Muscle of leg (tissue), 11 donors: ENCODE measurements around the gene PRICKLE2. TPM values are rescaled to one million over a fixed set of nuclear protein-coding genes. Genes with fewer than 3 reads are reported as not detected.

ENCODE experiments used
- DNase-seq: peaks from one replicate; pipeline ENCODE4 v3.0.0; 2013
- H3K27ac ChIP-seq: one replicate; pipeline ENCODE4 v1.5.1; 2013; ENCODE audit warnings: mild to moderate bottlenecking, low read length, control low read depth
- H3K27me3 ChIP-seq: one replicate; pipeline ENCODE4 v1.6.1; 2013; ENCODE audit warnings: low read length; ENCODE audit not compliant: control insufficient read depth, insufficient read depth
- H3K36me3 ChIP-seq: one replicate; pipeline ENCODE4 v1.6.1; 2013; ENCODE audit warnings: low read length; ENCODE audit not compliant: control insufficient read depth, insufficient read depth
- H3K4me1 ChIP-seq: one replicate; pipeline ENCODE4 v1.6.1; 2013; ENCODE audit warnings: low read length; ENCODE audit not compliant: control insufficient read depth, insufficient read depth
- H3K4me3 ChIP-seq: one replicate; pipeline ENCODE4 v1.5.1; 2013; ENCODE audit warnings: low read length, control low read depth
- H3K9me3 ChIP-seq: replicated peaks from 2 replicates; pipeline ENCODE4 v1.6.1; 2013; ENCODE audit warnings: low read depth, low read length; ENCODE audit not compliant: control insufficient read depth
- WGBS: methylation state at CpG from one replicate; pipeline ENCODE4 v1.1.5; 2013; ENCODE audit warnings: missing lambda C conversion rate; ENCODE audit not compliant: insufficient coverage; 5-methylcytosine and 5-hydroxymethylcytosine counted together
- polyA plus RNA-seq, 8 donors: library from polyadenylated mRNA; unstranded; fragments of 120-200 nt; gene quantifications; one replicate each; pipeline versions ENCODE4 v1.2.1 to v1.2.3, GENCODE V29; 2013; ENCODE audit warnings: inconsistent platforms in 1 of 8, low replicate concordance in 1 of 8; ENCODE audit not compliant: insufficient read length in 8 of 8, insufficient read depth in 1 of 8
- total RNA-seq: library from RNA; stranded (reverse); fragments of 120-200 nt; gene quantifications from one replicate; pipeline ENCODE4 v1.2.4, GENCODE V29; 2013

Gene PRICKLE2
- total and polyA plus RNA-seq, 9 donors, result 6.4 to 14.6 (median 10.0) TPM

DNA sequence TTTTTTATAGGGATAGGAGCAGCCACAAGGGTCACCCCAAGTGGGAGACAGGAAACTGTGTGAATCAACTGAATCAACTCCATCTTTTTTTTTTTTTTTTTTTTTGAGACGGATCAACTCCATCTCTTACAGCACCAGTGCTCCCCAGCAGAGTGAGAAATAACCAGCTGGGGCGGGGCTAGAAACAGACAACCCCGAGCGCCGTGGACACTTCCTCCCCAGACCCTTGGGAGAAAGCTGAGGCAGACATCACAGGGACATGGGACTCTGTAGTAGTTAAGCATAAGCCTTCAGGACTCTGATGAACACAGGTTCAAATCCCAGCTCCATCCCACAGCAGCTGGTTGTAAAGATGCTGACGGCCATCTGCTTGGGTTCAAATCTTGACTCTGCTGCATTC is 75.4 kb downstream of the PRICKLE2 start:
- Histone ChIP-seq H3K4me1 (peaks cover 40% of the 10 kb centered on the region), H3K36me3 (peaks cover 32% of the 10 kb centered on the region), H3K27me3 (no peaks in the 10 kb centered on the region), H3K9me3 (peaks cover 2% of the 10 kb centered on the region), H3K27ac (peak overlapping the region; percentile 87), H3K4me3 (no peak overlapping the region)
- WGBS, result no CpG with 5 or more reads among the region's 6 CpGs
- peak; percentile 38 for DNase-seq

DNA sequence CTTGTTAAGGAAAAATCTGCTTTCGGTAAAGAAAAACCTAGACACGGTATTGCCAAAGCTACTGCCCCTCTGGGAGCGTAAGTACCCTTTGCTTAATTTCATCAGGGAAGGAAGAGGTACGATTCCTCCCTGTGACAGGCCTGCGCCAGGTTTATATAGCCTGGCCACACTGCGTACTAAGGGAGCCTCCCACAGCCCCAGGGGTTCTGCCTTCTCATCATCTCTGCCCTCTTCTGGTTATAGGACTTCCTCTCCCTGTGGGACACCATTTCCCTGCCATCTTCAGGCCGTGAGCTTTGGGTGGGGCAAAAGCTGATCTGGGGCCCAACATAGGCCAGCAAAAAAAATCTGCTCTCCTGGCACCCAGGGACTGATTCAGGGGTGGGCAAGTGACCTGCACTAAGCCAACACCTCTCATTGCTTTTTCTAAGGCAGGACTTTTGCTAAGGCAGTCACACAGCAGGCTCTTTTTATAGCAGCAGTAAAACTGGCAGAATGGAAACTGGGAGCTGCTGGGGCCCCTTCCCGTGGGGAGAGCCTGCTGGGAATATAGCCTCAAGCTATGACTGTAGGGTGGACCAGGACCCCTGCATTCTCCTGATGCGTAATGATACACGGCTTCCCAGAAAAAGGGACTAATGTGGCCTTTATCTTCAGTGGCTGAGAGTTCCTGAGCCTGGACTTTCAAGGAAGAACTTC is 76.2 kb downstream of the PRICKLE2 start:
- WGBS, result 55% methylated on average over 6 of the region's 10 CpGs
- Histone ChIP-seq H3K36me3 (peaks cover 32% of the 10 kb centered on the region), H3K9me3 (peaks cover 2% of the 10 kb centered on the region), H3K4me3 (no peak overlapping the region), H3K27ac (peak overlapping the region; percentile 87), H3K27me3 (no peaks in the 10 kb centered on the region), H3K4me1 (peaks cover 46% of the 10 kb centered on the region)
- DNase-seq, result no peak

DNA sequence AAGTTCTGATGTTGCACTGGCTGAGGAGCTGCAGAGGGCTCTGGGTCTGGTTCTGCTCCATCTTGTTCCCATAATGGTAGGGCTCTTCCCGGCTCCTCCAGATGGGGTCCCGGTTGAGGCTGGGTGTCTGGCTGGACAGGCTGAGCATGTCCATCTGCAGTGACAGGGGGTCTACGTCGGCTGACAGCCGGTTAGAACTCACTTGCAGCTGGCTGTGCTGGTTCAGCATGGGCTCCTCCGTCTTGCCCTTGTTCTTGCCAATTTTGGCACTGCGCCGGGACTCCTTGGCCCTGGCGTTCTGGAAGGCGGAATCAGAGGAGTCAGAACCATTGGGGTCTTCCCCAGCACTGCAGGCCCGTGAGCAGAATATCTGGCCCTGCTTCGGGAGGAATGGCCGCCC is 78.1 kb downstream of the PRICKLE2 start:
- no peak for DNase-seq

DNA sequence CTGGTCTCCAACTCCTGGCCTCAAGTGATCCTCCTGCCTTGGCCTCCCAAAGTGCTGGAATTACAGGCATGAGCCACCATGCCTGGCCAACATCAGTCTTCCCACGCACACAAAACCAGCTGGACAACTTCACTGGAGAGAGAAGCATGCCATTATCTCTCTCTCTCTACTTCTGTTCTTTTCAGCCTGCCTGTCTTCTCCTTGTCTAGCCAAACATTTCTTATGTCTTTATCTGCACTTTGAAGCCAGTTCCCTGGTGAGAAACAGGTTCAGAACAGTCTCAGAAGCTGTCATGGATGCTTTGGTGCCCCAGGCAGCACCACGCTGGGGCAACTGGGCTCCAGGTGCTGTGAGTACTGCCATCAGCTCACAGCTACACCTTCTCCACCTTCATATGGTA is 79.8 kb downstream of the PRICKLE2 start:
- H3K27me3 ChIP-seq, result no peaks in the 10 kb centered on the region
- WGBS, result 100% methylated on average over 2 of the region's 2 CpGs
- H3K27ac ChIP-seq, result no peak overlapping the region
- peaks cover 27% of the 10 kb centered on the region for H3K36me3 ChIP-seq
- peaks cover 36% of the 10 kb centered on the region for H3K4me1 ChIP-seq
- no peaks in the 10 kb centered on the region for H3K9me3 ChIP-seq
- DNase-seq, result no peak
- no peak overlapping the region for H3K4me3 ChIP-seq

More for the DNA sequence above, 78.1 kb downstream of the PRICKLE2 start:
- Histone ChIP-seq H3K9me3 (peaks cover 2% of the 10 kb centered on the region), H3K27ac (no peak overlapping the region), H3K4me3 (no peak overlapping the region), H3K27me3 (no peaks in the 10 kb centered on the region), H3K4me1 (peaks cover 49% of the 10 kb centered on the region), H3K36me3 (peaks cover 27% of the 10 kb centered on the region)
- 90% methylated on average over 13 of the region's 13 CpGs for WGBS

DNA sequence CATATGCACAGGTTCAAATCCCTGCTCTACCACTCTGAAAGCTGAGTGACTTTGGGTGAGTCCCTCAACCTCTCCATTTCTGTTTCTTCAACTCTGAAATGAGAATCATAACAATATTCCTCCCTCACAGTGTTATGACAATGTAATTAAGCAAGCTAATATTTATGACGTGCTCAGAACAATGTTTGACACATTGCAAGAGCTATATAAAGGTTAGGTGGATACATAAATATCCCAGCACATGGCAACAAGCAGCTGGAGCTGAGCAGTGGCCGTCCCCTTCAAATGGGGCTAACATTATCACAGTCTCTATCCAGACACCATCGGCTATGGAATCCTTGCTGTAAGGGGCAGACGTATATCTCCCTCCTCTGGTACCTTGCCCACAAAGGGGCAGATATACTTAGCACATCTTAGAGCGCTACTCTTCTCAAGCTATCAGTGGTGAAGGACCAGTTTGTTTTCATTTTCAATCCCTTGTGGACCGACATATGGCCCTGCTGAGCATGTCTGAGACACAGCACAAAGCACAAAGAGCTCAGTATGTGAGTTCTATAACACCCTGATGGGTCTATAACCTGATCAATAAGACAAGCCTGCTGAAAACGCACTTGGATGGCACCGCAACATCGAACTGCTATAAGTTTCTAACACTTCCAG is 80.9 kb downstream of the PRICKLE2 start:
- H3K27ac ChIP-seq, result peak overlapping the region; percentile 53
- no peak overlapping the region for H3K4me3 ChIP-seq
- H3K36me3 ChIP-seq, result peaks cover 26% of the 10 kb centered on the region
- 100% methylated on average over 4 of the region's 9 CpGs for WGBS
- H3K27me3 ChIP-seq, result no peaks in the 10 kb centered on the region
- no peaks in the 10 kb centered on the region for H3K9me3 ChIP-seq
- DNase-seq, result no peak
- H3K4me1 ChIP-seq, result peaks cover 27% of the 10 kb centered on the region

DNA sequence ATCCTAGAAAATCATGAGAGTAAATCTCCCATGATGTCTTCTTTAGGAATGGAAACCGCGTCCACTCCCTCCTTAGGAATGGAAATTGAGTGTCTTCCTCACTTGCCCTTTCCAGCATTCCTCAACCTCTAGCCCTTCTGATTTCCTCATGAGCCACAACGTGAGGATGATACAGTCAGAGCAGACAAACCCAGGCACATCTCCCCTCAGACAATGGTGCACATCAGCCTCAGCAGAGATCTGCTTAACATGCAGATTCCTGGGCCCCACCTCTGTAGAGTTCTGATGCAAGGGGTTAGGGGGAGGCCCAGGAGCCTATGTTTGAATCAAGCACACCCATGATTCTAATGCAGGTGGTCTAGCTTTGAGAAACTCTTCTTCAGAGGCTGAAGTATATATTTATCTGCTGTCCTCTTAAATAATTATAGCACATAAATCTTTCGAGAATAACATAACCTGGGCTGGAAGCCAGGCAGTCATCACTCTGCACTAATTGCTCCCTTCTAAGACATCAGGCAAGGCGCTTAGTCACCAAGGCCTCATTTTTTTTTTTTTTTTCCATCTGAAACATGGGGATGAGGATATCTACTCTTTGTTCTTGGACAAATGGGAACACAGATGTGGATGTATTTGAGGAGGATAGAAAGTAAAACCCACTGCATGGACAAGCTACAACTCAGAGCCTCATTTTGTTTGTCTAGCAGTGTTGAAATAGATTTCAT is 81.7 kb downstream of the PRICKLE2 start:
- peak; percentile 69 for DNase-seq
- 78% methylated on average over 3 of the region's 5 CpGs for WGBS
- H3K36me3 ChIP-seq, result peaks cover 21% of the 10 kb centered on the region
- no peaks in the 10 kb centered on the region for H3K27me3 ChIP-seq
- H3K4me3 ChIP-seq, result no peak overlapping the region
- H3K9me3 ChIP-seq, result no peaks in the 10 kb centered on the region
- peaks cover 19% of the 10 kb centered on the region for H3K4me1 ChIP-seq
- H3K27ac ChIP-seq, result peak overlapping the region; percentile 38

DNA sequence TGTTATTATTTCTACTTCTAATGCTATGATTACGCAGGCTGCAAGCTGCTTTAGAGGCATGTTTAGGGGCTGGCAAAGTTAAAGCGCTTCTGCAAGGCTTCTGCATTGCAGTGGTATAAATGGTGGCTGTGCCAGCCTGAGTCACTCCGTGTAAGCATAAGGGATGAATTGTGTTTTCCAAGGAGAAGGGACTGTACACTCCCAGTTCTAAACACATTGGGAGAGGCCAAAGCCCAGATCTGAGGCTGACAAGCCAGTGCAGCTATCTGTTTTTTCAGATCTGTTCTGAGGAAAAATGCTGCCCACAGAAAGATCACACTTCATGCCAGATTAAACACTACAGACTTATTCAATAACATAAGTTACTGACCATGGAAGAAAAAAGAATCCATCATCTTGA is 83.8 kb downstream of the PRICKLE2 start:
- Histone ChIP-seq H3K9me3 (no peaks in the 10 kb centered on the region), H3K27ac (no peak overlapping the region), H3K4me3 (no peak overlapping the region), H3K4me1 (peaks cover 18% of the 10 kb centered on the region), H3K36me3 (peaks cover 11% of the 10 kb centered on the region), H3K27me3 (no peaks in the 10 kb centered on the region)
- DNase-seq, result no peak
- 78% methylated on average over 1 of the region's 3 CpGs for WGBS

DNA sequence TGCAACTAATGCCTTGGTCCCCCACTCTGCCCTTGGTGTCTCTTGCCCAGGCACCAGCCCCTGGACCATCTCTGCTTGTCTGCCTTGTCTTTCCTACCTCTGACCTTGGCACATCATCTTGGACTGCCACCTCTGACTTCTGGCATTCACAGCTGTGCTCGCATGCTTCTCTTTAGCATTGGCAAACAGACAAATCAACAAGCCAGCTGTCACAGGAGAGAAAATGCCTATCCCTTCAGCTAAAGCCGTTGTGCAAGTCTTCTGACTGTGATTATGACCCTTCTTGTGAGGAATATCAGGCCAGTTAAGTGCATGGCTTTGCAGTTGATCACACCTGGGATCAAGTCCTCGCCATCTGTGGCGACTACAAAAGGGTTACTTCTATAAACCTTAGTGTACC is 84.6 kb downstream of the PRICKLE2 start:
- Histone ChIP-seq H3K27me3 (no peaks in the 10 kb centered on the region), H3K36me3 (peaks cover 10% of the 10 kb centered on the region), H3K4me3 (no peak overlapping the region), H3K27ac (no peak overlapping the region), H3K4me1 (peaks cover 18% of the 10 kb centered on the region), H3K9me3 (no peaks in the 10 kb centered on the region)
- no peak for DNase-seq
- 40% methylated on average over 1 of the region's 4 CpGs for WGBS

DNA sequence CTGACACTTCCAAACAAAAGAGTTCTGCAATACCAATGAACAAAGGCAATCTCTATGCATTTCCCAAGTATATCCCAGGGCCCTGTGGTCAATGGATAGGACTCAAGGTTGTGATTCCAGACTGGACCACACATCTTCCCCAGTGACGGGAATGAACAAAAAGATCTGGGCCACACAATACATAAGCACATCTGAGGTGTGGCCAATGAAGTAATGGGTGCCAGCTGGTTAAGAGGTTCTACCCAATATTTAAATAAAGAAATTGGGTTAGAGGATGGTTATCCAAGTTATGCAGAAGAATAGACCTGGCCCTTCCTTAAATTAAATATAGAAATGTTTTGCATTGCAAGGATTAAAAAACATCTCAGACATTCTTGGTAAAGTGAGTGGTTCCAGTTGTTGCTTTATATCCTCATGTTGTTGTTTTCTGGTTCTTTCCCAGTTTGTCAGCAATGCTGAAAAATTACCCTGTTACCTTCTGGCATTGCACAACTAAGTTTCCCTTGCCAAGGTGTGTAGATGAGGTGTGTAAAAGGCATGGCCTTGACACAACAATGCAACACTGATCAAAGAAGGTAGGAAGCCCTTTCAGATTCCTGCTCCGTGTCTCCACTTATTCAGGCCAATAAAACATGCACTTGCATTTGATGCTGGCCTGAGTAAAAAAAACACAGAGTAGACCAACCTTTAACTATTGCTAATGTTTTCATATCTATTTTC is 86.5 kb downstream of the PRICKLE2 start:
- 88% methylated on average over 1 of the region's 2 CpGs for WGBS
- H3K4me3 ChIP-seq, result no peak overlapping the region
- no peak for DNase-seq
- H3K27me3 ChIP-seq, result no peaks in the 10 kb centered on the region
- H3K4me1 ChIP-seq, result peaks cover 19% of the 10 kb centered on the region
- no peak overlapping the region for H3K27ac ChIP-seq
- H3K9me3 ChIP-seq, result no peaks in the 10 kb centered on the region
- H3K36me3 ChIP-seq, result peaks cover 10% of the 10 kb centered on the region

DNA sequence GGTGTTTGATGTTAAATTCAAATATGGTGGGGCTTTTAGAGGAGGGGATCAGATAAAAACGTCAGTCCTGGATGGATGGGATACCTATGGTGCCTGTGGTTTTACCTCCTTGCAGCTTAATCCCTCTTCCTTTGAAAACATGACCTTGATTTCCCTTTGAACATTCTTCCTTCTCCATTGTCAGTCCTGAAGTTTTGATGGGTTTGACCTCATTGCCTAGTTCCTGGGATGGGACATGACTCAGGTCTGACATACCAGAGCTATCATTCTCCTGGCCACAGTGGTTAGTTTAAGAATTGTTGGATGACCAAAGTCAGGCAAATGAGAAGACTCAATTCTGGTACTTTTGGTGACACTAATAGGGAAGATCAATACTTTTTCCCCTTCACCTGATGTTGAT is 87.2 kb downstream of the PRICKLE2 start:
- DNase-seq, result no peak
- no CpG with 5 or more reads among the region's 1 CpG for WGBS
- H3K27ac ChIP-seq, result no peak overlapping the region

More for the DNA sequence above, 87.2 kb downstream of the PRICKLE2 start:
- Histone ChIP-seq H3K4me1 (peaks cover 21% of the 10 kb centered on the region), H3K9me3 (no peaks in the 10 kb centered on the region), H3K27me3 (no peaks in the 10 kb centered on the region), H3K4me3 (no peak overlapping the region), H3K36me3 (peaks cover 10% of the 10 kb centered on the region)
